Neuronal stem cell (in vitro differentiated cells): ENCODE measurements around the gene MXI1.
"Not testable (repeated sequence)": the region's sequence is repeated elsewhere in the genome, so short reads cannot be mapped to it uniquely, and the experiment has no call there.

Source experiments
- DNase-seq: peaks from one replicate; pipeline ENCODE4 v3.0.0-alpha.2; 2013; ENCODE audit warnings: low spot score
- H2AFZ ChIP-seq: one replicate; pipeline ENCODE4 v1.6.1; 2013; ENCODE audit warnings: mild to moderate bottlenecking, low read length, inconsistent platforms
- H2AK5ac ChIP-seq: 2 replicates; pipeline ENCODE4 v1.6.1; 2013; ENCODE audit warnings: low read depth, mild to moderate bottlenecking, inconsistent platforms, low read length, moderate library complexity, mixed read lengths
- H2BK120ac ChIP-seq: 2 replicates; pipeline ENCODE4 v1.6.1; 2013; ENCODE audit warnings: low read depth, mild to moderate bottlenecking, inconsistent platforms, low read length, moderate library complexity, mixed read lengths
- H2BK12ac ChIP-seq: one replicate; pipeline ENCODE4 v1.6.1; 2013; ENCODE audit warnings: low read length, inconsistent platforms
- H2BK15ac ChIP-seq: 2 replicates; pipeline ENCODE4 v1.6.1; 2013; ENCODE audit warnings: mild to moderate bottlenecking, low read length, inconsistent platforms, mixed read lengths
- H2BK5ac ChIP-seq: one replicate; pipeline ENCODE4 v1.6.1; 2013; ENCODE audit warnings: inconsistent platforms, mild to moderate bottlenecking, low read length, moderate library complexity
- H3K14ac ChIP-seq: one replicate; pipeline ENCODE4 v1.6.1; 2013; ENCODE audit warnings: low read length, inconsistent platforms
- H3K18ac ChIP-seq: 2 replicates; pipeline ENCODE4 v1.6.1; 2013; ENCODE audit warnings: low read length, inconsistent platforms
- H3K23ac ChIP-seq: 2 replicates; pipeline ENCODE4 v1.6.1; 2013; ENCODE audit warnings: low read depth, mild to moderate bottlenecking, mixed read lengths, low read length, inconsistent platforms; ENCODE audit not compliant: poor library complexity
- H3K27ac ChIP-seq: replicated peaks from 3 replicates; pipeline ENCODE4 v1.5.1; 2013; ENCODE audit warnings: low read length, inconsistent platforms
- H3K27me3 ChIP-seq, 3 experiments: 2 replicates each; pipeline ENCODE4 v1.6.1; 2013; ENCODE audit warnings: low read length in 3 of 3, mild to moderate bottlenecking in 2 of 3, inconsistent platforms in 1 of 3, low read depth in 1 of 3, mixed read lengths in 1 of 3, moderate library complexity in 1 of 3; ENCODE audit not compliant: control insufficient read depth in 3 of 3, insufficient read depth in 3 of 3
- H3K36me3 ChIP-seq, 2 donors: replicated peaks in 1 of 2; 2 replicates each; pipeline ENCODE4 v1.6.1; 2013; ENCODE audit warnings: low read length in 2 of 2; ENCODE audit not compliant: control insufficient read depth in 2 of 2, insufficient read depth in 2 of 2
- H3K4ac ChIP-seq: 2 replicates; pipeline ENCODE4 v1.6.1; 2013; ENCODE audit warnings: inconsistent platforms, mild to moderate bottlenecking, low read length, moderate library complexity
- H3K4me1 ChIP-seq, 2 donors: 1 replicate in 1 of 2; 2 replicates in 1 of 2; pipeline ENCODE4 v1.6.1; 2013; ENCODE audit warnings: low read length in 2 of 2, low read depth in 1 of 2; ENCODE audit not compliant: control insufficient read depth in 2 of 2, insufficient read depth in 1 of 2
- H3K4me2 ChIP-seq: one replicate; pipeline ENCODE4 v1.6.1; 2013; ENCODE audit warnings: mild to moderate bottlenecking, low read length, inconsistent platforms; ENCODE audit not compliant: insufficient read depth, poor library complexity, severe bottlenecking
- H3K4me3 ChIP-seq, 2 donors: 2 replicates each; pipeline ENCODE4 v1.5.1; 2013; ENCODE audit warnings: low read length in 2 of 2, mild to moderate bottlenecking in 2 of 2, inconsistent platforms in 1 of 2, moderate library complexity in 1 of 2
- H3K79me1 ChIP-seq: one replicate; pipeline ENCODE4 v1.6.1; 2013; ENCODE audit warnings: low read depth, mild to moderate bottlenecking, inconsistent platforms, low read length, moderate library complexity
- H3K9ac ChIP-seq: one replicate; pipeline ENCODE4 v1.6.1; 2013; ENCODE audit warnings: mild to moderate bottlenecking, low read depth, low read length, inconsistent platforms; ENCODE audit not compliant: poor library complexity
- H3K9me3 ChIP-seq, 2 donors: replicated peaks in 1 of 2; 2 replicates each; pipeline versions ENCODE3 to v1.6.1; 2013; ENCODE audit warnings: low read length in 2 of 2, mild to moderate bottlenecking in 2 of 2, inconsistent platforms in 1 of 2, low read depth in 1 of 2, mixed read lengths in 1 of 2, moderate library complexity in 1 of 2; ENCODE audit not compliant: control insufficient read depth in 2 of 2, insufficient read depth in 1 of 2
- H4K8ac ChIP-seq: one replicate; pipeline ENCODE4 v1.6.1; 2013; ENCODE audit warnings: low read depth, mild to moderate bottlenecking, inconsistent platforms, low read length, moderate library complexity
- H4K91ac ChIP-seq: one replicate; pipeline ENCODE4 v1.6.1; 2013; ENCODE audit warnings: low read length, low read depth, mild to moderate bottlenecking, inconsistent platforms; ENCODE audit not compliant: poor library complexity
- WGBS, 2 donors: extraction: QIAGEN DNeasy Blood & Tissue Kit; methylation state at CpG; one replicate each; pipeline ENCODE4 v1.1.7; 2013; ENCODE audit warnings: missing lambda C conversion rate in 2 of 2, mixed read lengths in 1 of 2; ENCODE audit not compliant: insufficient read length in 2 of 2, insufficient replicate concordance in 1 of 2; ENCODE audit errors: extremely low coverage in 2 of 2; 5-methylcytosine and 5-hydroxymethylcytosine counted together

Gene MXI1

GRCh38 chr10:110249489-110249888, 42.1 kb downstream of the MXI1 start:
- not testable (repeated sequence) for H3K79me1 ChIP-seq, H3K14ac ChIP-seq, H4K91ac ChIP-seq, H4K8ac ChIP-seq, H3K4me2 ChIP-seq, H3K4me3 ChIP-seq, DNase-seq, H2AFZ ChIP-seq, H2BK5ac ChIP-seq, H3K18ac ChIP-seq, H2BK15ac ChIP-seq, H3K9ac ChIP-seq, H3K9me3 ChIP-seq, H2AK5ac ChIP-seq, H3K27ac ChIP-seq, H2BK12ac ChIP-seq, H2BK120ac ChIP-seq, H3K27me3 ChIP-seq, H3K4me1 ChIP-seq, H3K4ac ChIP-seq, H3K23ac ChIP-seq
- no CpG with 5 or more reads among the region's 1 CpG for WGBS, 2 donors
- H3K36me3 ChIP-seq: peaks cover 0 to 32% of the 10 kb centered on the region in 2 donors

GRCh38 chr10:110251392-110251791, 44.0 kb downstream of the MXI1 start:
- not testable (repeated sequence) for H2AK5ac ChIP-seq, H3K23ac ChIP-seq, H3K27ac ChIP-seq, H4K91ac ChIP-seq, H2BK120ac ChIP-seq, H3K18ac ChIP-seq, H2AFZ ChIP-seq, H4K8ac ChIP-seq, H2BK5ac ChIP-seq, H3K79me1 ChIP-seq, H3K27me3 ChIP-seq, H3K14ac ChIP-seq, H3K4me3 ChIP-seq, H2BK12ac ChIP-seq, H3K9ac ChIP-seq, H3K4ac ChIP-seq, H2BK15ac ChIP-seq, DNase-seq, H3K4me1 ChIP-seq, H3K4me2 ChIP-seq
- H3K36me3 ChIP-seq: peaks cover 0 to 13% of the 10 kb centered on the region in 2 donors
- peaks cover 0 to 15% of the 10 kb centered on the region in 2 donors for H3K9me3 ChIP-seq
- WGBS, 2 donors: no CpG with 5 or more reads among the region's 1 CpG

GRCh38 chr10:110252151-110252550, 44.7 kb downstream of the MXI1 start:
- WGBS, 2 donors: no CpG with 5 or more reads among the region's 1 CpG
- H2BK15ac ChIP-seq: no peak overlapping the region
- DNase-seq: no peak

GRCh38 chr10:110254467-110254866, 47.1 kb downstream of the MXI1 start:
- H3K4me1 ChIP-seq: no peaks in the 10 kb centered on the region
- no peak overlapping the region for H2AK5ac ChIP-seq
- no peak overlapping the region for H2BK120ac ChIP-seq
- no peaks in the 10 kb centered on the region for H3K27me3 ChIP-seq
- no peak overlapping the region for H3K23ac ChIP-seq
- no peak for DNase-seq
- no peak overlapping the region for H2BK5ac ChIP-seq
- H3K27ac ChIP-seq: no peak overlapping the region
- H2AFZ ChIP-seq: no peak overlapping the region
- no peak overlapping the region for H3K18ac ChIP-seq
- H3K36me3 ChIP-seq: peaks cover 0 to 11% of the 10 kb centered on the region in 2 donors
- H3K4me2 ChIP-seq: no peak overlapping the region
- H3K9me3 ChIP-seq: peaks cover 1 to 15% of the 10 kb centered on the region in 2 donors
- H3K79me1 ChIP-seq: no peaks in the 10 kb centered on the region
- no peak overlapping the region for H3K4me3 ChIP-seq
- no peak overlapping the region for H4K91ac ChIP-seq
- no peak overlapping the region for H2BK15ac ChIP-seq
- H3K14ac ChIP-seq: no peak overlapping the region
- no peak overlapping the region for H2BK12ac ChIP-seq
- H3K4ac ChIP-seq: no peak overlapping the region
- H3K9ac ChIP-seq: no peak overlapping the region
- H4K8ac ChIP-seq: no peak overlapping the region

More at GRCh38 chr10:110252151-110252550, 44.7 kb downstream of the MXI1 start:
- Histone ChIP-seq H3K18ac (no peak overlapping the region), H2BK12ac (no peak overlapping the region), H3K4me3 (no peak overlapping the region), H3K36me3 (peaks cover 0 to 11% of the 10 kb centered on the region in 2 donors), H3K9me3 (peaks cover 1 to 15% of the 10 kb centered on the region in 2 donors), H3K4me2 (no peak overlapping the region), H3K9ac (no peak overlapping the region), H2AK5ac (no peak overlapping the region), H3K14ac (no peak overlapping the region), H4K8ac (no peak overlapping the region), H2BK5ac (no peak overlapping the region), H3K23ac (no peak overlapping the region), H3K4me1 (no peaks in the 10 kb centered on the region), H2BK120ac (no peak overlapping the region), H3K27ac (no peak overlapping the region), H3K4ac (no peak overlapping the region), H2AFZ (no peak overlapping the region), H3K79me1 (no peaks in the 10 kb centered on the region), H3K27me3 (no peaks in the 10 kb centered on the region), H4K91ac (no peak overlapping the region)
